Measurements from ENCODE around the gene LYZ.

DNA sequence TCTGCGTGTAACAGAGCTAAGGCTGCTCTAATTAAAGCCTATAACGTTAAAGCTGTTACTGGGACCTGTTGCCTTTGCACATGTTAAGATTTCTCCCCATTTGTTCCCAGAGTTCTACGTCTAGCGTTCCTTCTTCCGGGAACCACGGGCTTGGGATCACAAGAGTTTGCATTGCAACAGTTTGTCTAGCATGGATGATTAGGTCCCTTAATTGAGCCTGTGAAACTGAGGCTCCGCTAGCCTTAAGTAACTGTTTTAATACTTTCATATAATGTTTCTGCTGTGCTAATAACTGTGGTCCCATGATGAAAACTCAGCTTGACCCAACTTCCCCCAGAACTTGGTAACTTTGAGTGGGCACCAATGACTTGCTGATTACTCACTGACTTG lies 16.7 kb upstream of the LYZ start:
- no peak for TF ChIP-seq POLR2A (IDR thresholded peaks at IDR 0.05)
- TF ChIP-seq, protein P1, sequence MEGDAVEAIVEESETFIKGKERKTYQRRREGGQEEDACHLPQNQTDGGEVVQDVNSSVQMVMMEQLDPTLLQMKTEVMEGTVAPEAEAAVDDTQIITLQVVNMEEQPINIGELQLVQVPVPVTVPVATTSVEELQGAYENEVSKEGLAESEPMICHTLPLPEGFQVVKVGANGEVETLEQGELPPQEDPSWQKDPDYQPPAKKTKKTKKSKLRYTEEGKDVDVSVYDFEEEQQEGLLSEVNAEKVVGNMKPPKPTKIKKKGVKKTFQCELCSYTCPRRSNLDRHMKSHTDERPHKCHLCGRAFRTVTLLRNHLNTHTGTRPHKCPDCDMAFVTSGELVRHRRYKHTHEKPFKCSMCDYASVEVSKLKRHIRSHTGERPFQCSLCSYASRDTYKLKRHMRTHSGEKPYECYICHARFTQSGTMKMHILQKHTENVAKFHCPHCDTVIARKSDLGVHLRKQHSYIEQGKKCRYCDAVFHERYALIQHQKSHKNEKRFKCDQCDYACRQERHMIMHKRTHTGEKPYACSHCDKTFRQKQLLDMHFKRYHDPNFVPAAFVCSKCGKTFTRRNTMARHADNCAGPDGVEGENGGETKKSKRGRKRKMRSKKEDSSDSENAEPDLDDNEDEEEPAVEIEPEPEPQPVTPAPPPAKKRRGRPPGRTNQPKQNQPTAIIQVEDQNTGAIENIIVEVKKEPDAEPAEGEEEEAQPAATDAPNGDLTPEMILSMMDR (IDR thresholded peaks at IDR 0.05): no peak
